H9 (cell line): Measurements from ENCODE around the gene HECW1. TPM values are rescaled to one million over a fixed set of nuclear protein-coding genes. Genes with fewer than 3 reads are reported as not detected.

Experiments used
- DNase-seq: peaks from one replicate; pipeline ENCODE4 v3.0.0-alpha.2; 2017
- H2AFZ ChIP-seq: one replicate; pipeline ENCODE4 v1.6.1; 2013; ENCODE audit warnings: mild to moderate bottlenecking, low read length, control low read depth, moderate library complexity
- H2AK5ac ChIP-seq: 2 replicates; pipeline ENCODE4 v1.6.1; 2013; ENCODE audit warnings: low read length, control low read depth, mixed read lengths; ENCODE audit not compliant: insufficient read length
- H2BK120ac ChIP-seq: one replicate; pipeline ENCODE4 v1.6.1; 2013; ENCODE audit warnings: low read depth, mild to moderate bottlenecking, low read length, control low read depth, inconsistent platforms; ENCODE audit not compliant: poor library complexity, severe bottlenecking
- H2BK12ac ChIP-seq: 2 replicates; pipeline ENCODE4 v1.6.1; 2013; ENCODE audit warnings: low read length, control low read depth, mixed read lengths, low read depth; ENCODE audit not compliant: insufficient read length
- H2BK15ac ChIP-seq: 2 replicates; pipeline ENCODE4 v1.6.1; 2013; ENCODE audit warnings: low read depth, low read length, control low read depth
- H2BK20ac ChIP-seq: one replicate; pipeline ENCODE4 v1.6.1; 2013; ENCODE audit warnings: low read depth, mild to moderate bottlenecking, low read length, control low read depth, inconsistent platforms; ENCODE audit not compliant: poor library complexity, severe bottlenecking
- H2BK5ac ChIP-seq: 2 replicates; pipeline ENCODE4 v1.6.1; 2013; ENCODE audit warnings: low read length, control low read depth, mixed read lengths; ENCODE audit not compliant: insufficient read length
- H3K14ac ChIP-seq: 2 replicates; pipeline ENCODE4 v1.6.1; 2013; ENCODE audit warnings: low read length, control low read depth; ENCODE audit not compliant: insufficient read depth
- H3K18ac ChIP-seq: 2 replicates; pipeline ENCODE4 v1.6.1; 2013; ENCODE audit warnings: low read depth, mild to moderate bottlenecking, mixed read lengths, low read length, control low read depth; ENCODE audit not compliant: insufficient read length
- H3K23ac ChIP-seq: 2 replicates; pipeline ENCODE4 v1.6.1; 2013; ENCODE audit warnings: low read length, control low read depth, mixed read lengths, low read depth; ENCODE audit not compliant: insufficient read length
- H3K23me2 ChIP-seq: 2 replicates; pipeline ENCODE4 v1.6.1; 2013; ENCODE audit warnings: low read depth, mild to moderate bottlenecking, mixed read lengths, low read length, control low read depth; ENCODE audit not compliant: insufficient read length, poor library complexity, severe bottlenecking
- H3K27ac ChIP-seq: 2 replicates; pipeline ENCODE4 v1.5.1; 2013; ENCODE audit warnings: low read length, control low read depth, mixed read lengths, low read depth; ENCODE audit not compliant: insufficient read length
- H3K27me3 ChIP-seq: 2 replicates; pipeline ENCODE4 v1.6.1; 2013; ENCODE audit warnings: low read length, control low read depth, inconsistent platforms; ENCODE audit not compliant: insufficient read depth
- H3K4ac ChIP-seq: 2 replicates; pipeline ENCODE4 v1.6.1; 2013; ENCODE audit warnings: low read depth, mild to moderate bottlenecking, control low read depth, inconsistent platforms, low read length, moderate library complexity
- H3K4me1 ChIP-seq: 2 replicates; pipeline ENCODE4 v1.6.1; 2013; ENCODE audit warnings: low read length, control low read depth, inconsistent platforms; ENCODE audit not compliant: insufficient read depth
- H3K4me2 ChIP-seq: 2 replicates; pipeline ENCODE4 v1.6.1; 2013; ENCODE audit warnings: low read length, control low read depth, mixed read lengths; ENCODE audit not compliant: insufficient read length, insufficient read depth
- H3K56ac ChIP-seq: 2 replicates; pipeline ENCODE4 v1.6.1; 2013; ENCODE audit warnings: low read depth, mild to moderate bottlenecking, mixed read lengths, low read length, control low read depth; ENCODE audit not compliant: insufficient read length
- H3K79me1 ChIP-seq: 2 replicates; pipeline ENCODE4 v1.6.1; 2013; ENCODE audit warnings: low read depth, mild to moderate bottlenecking, moderate library complexity, low read length, control low read depth, inconsistent platforms; ENCODE audit not compliant: insufficient read depth, poor library complexity, severe bottlenecking
- H3K79me2 ChIP-seq: 2 replicates; pipeline ENCODE4 v1.6.1; 2013; ENCODE audit warnings: low read length, control low read depth, inconsistent platforms; ENCODE audit not compliant: insufficient read depth
- H3K9ac ChIP-seq: 2 replicates; pipeline ENCODE4 v1.6.1; 2013; ENCODE audit warnings: low read length, control low read depth, mixed read lengths; ENCODE audit not compliant: insufficient read length; ENCODE audit errors: extremely low read depth
- H3K9me3 ChIP-seq: one replicate; pipeline ENCODE4 v1.6.1; 2013; ENCODE audit warnings: low read depth, low read length, inconsistent platforms; ENCODE audit not compliant: control insufficient read depth
- H3T11ph ChIP-seq: one replicate; pipeline ENCODE4 v1.6.1; 2013; ENCODE audit warnings: mild to moderate bottlenecking, low read length, control low read depth, inconsistent platforms
- H4K20me1 ChIP-seq: one replicate; pipeline ENCODE4 v1.6.1; 2013; ENCODE audit not compliant: control insufficient read depth, insufficient read length, insufficient read depth
- H4K5ac ChIP-seq: 2 replicates; pipeline ENCODE4 v1.6.1; 2013; ENCODE audit warnings: low read depth, mild to moderate bottlenecking, mixed read lengths, low read length, control low read depth; ENCODE audit not compliant: insufficient read length
- H4K8ac ChIP-seq: replicated peaks from 2 replicates; pipeline ENCODE4 v1.6.1; 2013; ENCODE audit warnings: low read length, control low read depth, mixed read lengths, low read depth; ENCODE audit not compliant: insufficient read length
- H4K91ac ChIP-seq: 2 replicates; pipeline ENCODE4 v1.6.1; 2013; ENCODE audit warnings: low read depth, mild to moderate bottlenecking, moderate library complexity, mixed read lengths, low read length, control low read depth; ENCODE audit not compliant: insufficient read length
- H3K27ac Mint-ChIP-seq, 3 experiments: 2 replicates in 2 of 3; 3 replicates in 1 of 3; pipeline ENCODE4 v1.8.0; 2020 to 2021; ENCODE audit warnings: mixed read lengths in 3 of 3, mild to moderate bottlenecking in 1 of 3, moderate library complexity in 1 of 3
- H3K27me3 Mint-ChIP-seq: 2 replicates; pipeline ENCODE4 v1.8.0; 2021; ENCODE audit warnings: low read depth, mild to moderate bottlenecking, moderate library complexity, mixed read lengths
- H3K36me3 Mint-ChIP-seq, 3 experiments: 2 replicates in 2 of 3; 3 replicates in 1 of 3; pipeline ENCODE4 v1.8.0; 2020 to 2021; ENCODE audit warnings: low read depth in 3 of 3, mixed read lengths in 3 of 3; ENCODE audit not compliant: insufficient read depth in 1 of 3
- H3K4me1 Mint-ChIP-seq, 2 experiments: 2 replicates each; pipeline ENCODE4 v1.8.0; 2020; ENCODE audit warnings: mixed read lengths in 2 of 2
- H3K4me3 Mint-ChIP-seq, 2 experiments: 2 replicates in 1 of 2; 3 replicates in 1 of 2; pipeline ENCODE4 v1.8.0; 2020 to 2021; ENCODE audit warnings: mild to moderate bottlenecking in 2 of 2, mixed read lengths in 2 of 2, moderate library complexity in 1 of 2
- H3K9me3 Mint-ChIP-seq, 2 experiments: 2 replicates in 1 of 2; 3 replicates in 1 of 2; pipeline ENCODE4 v1.8.0; 2020; ENCODE audit warnings: mild to moderate bottlenecking in 2 of 2, mixed read lengths in 2 of 2, moderate library complexity in 1 of 2
- WGBS: extraction: QIAGEN DNeasy Blood & Tissue Kit; methylation state at CpG from one replicate; pipeline ENCODE4 v1.1.7; 2013; ENCODE audit warnings: missing lambda C conversion rate, low lambda C conversion rate, mixed read lengths; ENCODE audit not compliant: insufficient read length; ENCODE audit errors: extremely low coverage; 5-methylcytosine and 5-hydroxymethylcytosine counted together
- total RNA-seq: library from RNA; stranded (reverse); gene quantifications from 2 replicates; pipeline ENCODE4 v1.2.1, GENCODE V29; 2021
- TF ChIP-seq, protein P1 (sequence below): fragments of 200-600 bp; sonication (generic); conservative IDR thresholded peaks from 3 replicates; pipeline ENCODE4 v1.8.0; 2021; ENCODE audit warnings: antibody characterized with exemption, mild to moderate bottlenecking

The HECW1 gene
- total RNA-seq, 1 experiment from 2014 or later = 5.0 TPM

GRCh38 chr7:43438897-43439479 is 326.5 kb downstream of the HECW1 start:
- Histone ChIP-seq H2BK5ac (no peak overlapping the region), H2AFZ (no peak overlapping the region), H3K27me3 (no peaks in the 10 kb centered on the region), H3K23me2 (no peaks in the 10 kb centered on the region), H3K79me2 (no peaks in the 10 kb centered on the region), H3K4me2 (no peak overlapping the region), H3K79me1 (no peaks in the 10 kb centered on the region), H3K23ac (no peak overlapping the region), H2BK20ac (no peak overlapping the region), H3T11ph (no peak overlapping the region), H3K18ac (no peak overlapping the region), H4K91ac (no peak overlapping the region), H4K20me1 (no peaks in the 10 kb centered on the region), H4K8ac (no peak overlapping the region), H2BK120ac (no peak overlapping the region), H3K14ac (no peak overlapping the region), H3K4ac (no peak overlapping the region), H3K9ac (no peak overlapping the region), H3K27ac (no peak overlapping the region), H2BK15ac (no peak overlapping the region), H3K4me1 (no peaks in the 10 kb centered on the region), H3K9me3 (no peaks in the 10 kb centered on the region), H4K5ac (no peak overlapping the region), H2BK12ac (no peak overlapping the region), H2AK5ac (no peak overlapping the region), H3K56ac (no peak overlapping the region)
- TF ChIP-seq, protein P1, sequence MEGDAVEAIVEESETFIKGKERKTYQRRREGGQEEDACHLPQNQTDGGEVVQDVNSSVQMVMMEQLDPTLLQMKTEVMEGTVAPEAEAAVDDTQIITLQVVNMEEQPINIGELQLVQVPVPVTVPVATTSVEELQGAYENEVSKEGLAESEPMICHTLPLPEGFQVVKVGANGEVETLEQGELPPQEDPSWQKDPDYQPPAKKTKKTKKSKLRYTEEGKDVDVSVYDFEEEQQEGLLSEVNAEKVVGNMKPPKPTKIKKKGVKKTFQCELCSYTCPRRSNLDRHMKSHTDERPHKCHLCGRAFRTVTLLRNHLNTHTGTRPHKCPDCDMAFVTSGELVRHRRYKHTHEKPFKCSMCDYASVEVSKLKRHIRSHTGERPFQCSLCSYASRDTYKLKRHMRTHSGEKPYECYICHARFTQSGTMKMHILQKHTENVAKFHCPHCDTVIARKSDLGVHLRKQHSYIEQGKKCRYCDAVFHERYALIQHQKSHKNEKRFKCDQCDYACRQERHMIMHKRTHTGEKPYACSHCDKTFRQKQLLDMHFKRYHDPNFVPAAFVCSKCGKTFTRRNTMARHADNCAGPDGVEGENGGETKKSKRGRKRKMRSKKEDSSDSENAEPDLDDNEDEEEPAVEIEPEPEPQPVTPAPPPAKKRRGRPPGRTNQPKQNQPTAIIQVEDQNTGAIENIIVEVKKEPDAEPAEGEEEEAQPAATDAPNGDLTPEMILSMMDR = no peak
- H3K36me3 Mint-ChIP-seq = peaks cover 0 to 4% (median under 1%) of the 10 kb centered on the region in 3 experiments; a peak in 1 of 7 replicates
- no peaks in the 10 kb centered on the region for H3K9me3 Mint-ChIP-seq
- WGBS = no CpG with 5 or more reads among the region's 8 CpGs
- H3K27me3 Mint-ChIP-seq = no peaks in the 10 kb centered on the region
- no peak overlapping the region for H3K4me3 Mint-ChIP-seq
- peaks cover 23 to 30% of the 10 kb centered on the region in 2 experiments for H3K4me1 Mint-ChIP-seq
- no peak for DNase-seq
- 0 out of 7 replicates have a peak overlapping the region, but pooled peaks of 1 of the 3 experiments have one; percentile 81 for H3K27ac Mint-ChIP-seq
